CD4-positive, alpha-beta T cell treated with Interleukin-10 for 1 hour (primary cell): ENCODE data around the gene ARPP19.

Source experiments
- DNase-seq: peaks from one replicate; pipeline ENCODE4 v3.0.0-alpha.2; 2020

Gene ARPP19

GRCh38 chr15:52511084-52511483 is 57.7 kb downstream of the ARPP19 start:
- DNase-seq = no peak

DNA sequence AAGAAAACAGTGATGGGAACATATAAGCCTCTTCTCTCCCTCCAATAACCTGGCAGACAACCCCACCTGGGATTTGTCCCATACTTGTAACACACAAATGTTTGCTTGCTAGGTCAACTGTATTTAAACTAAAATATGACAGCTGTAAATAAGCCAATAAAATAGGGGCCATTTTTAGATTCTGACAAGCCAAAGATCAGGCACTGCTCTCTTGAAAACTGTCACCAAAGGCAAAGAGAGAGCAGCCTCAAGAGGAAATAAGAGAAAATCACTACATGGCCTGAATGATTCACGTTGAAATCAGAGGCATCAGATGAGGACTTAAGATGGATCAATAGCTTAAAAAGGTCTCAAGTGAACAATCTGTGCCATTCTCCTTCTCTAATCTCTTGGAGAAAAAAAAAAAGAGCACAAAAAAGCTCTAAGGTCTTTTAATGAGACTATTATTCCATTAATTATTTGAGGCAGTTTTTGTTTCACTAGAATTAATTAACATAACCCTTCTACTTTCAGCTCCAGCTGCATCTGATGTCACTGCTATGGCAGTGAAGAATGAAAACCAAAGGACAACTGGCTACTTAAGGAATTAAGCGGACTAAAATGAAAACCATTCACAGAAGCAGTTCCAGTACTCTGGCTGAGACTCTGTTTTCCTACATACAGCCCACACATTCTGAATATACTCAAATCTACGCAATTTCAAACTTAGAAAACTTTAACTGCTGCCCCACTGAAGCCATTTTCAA is 59.2 kb downstream of the ARPP19 start:
- no peak for DNase-seq

GRCh38 chr15:52506549-52506948 is 62.3 kb downstream of the ARPP19 start:
- no peak for DNase-seq

GRCh38 chr15:52505151-52505550 is 63.7 kb downstream of the ARPP19 start:
- DNase-seq = no peak

DNA sequence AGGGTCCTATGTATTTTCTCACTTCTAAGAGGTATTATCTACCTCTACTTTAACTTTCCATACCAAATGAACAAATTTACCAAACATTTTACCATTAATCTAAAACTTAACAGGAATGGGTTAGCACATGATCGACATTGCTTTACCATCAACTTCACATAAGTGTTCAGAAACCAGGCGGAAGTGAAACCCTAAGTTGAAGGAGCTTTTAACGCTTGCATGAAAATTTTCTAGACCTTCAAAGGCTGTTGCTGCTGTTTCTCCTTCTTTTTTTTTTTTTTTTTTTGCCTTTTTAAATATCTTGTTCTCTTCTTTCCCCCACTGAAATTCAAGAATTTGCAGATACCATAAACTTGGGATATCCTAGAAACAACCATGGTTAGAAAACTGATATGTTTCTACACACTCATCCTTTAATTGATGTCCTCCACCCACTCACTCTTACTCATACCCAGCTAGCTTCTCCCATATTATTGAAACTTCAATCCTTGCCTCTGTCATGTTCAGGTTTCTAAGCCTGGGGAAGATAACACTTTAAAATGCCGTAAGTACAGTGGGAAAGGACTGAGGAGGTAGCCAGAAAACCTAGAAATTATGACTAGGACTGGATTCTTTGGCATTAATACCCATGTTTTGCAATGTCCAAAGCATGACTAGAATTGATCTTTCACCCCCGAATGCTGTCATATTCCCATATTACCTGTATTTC is 64.9 kb downstream of the ARPP19 start:
- DNase-seq = no peak

DNA sequence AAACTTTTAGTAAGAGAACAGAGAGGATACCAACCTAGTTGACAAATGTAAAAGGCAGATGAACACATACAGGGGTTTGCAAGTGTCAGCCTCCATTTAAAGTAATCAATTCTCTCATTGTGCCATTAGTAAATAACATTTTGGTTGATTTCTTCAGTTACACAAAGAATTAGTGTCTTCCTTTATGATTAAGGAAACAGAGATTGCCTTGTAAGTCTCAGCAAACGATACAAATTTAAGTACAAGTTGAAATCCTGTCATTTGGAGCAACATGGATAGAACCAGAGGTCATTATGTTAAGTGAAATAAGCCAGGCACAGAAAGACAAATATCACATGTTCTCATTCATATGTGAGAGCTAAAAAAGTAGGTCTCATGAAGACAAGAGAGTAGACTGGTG is 66.2 kb downstream of the ARPP19 start:
- no peak for DNase-seq

GRCh38 chr15:52499506-52499905 is 69.3 kb downstream of the ARPP19 start:
- DNase-seq = no peak

GRCh38 chr15:52498706-52499105 is 70.1 kb downstream of the ARPP19 start:
- no peak for DNase-seq
